GM23338 (cell line): ENCODE measurements around the gene BLM. TPM values are rescaled to one million over a fixed set of nuclear protein-coding genes. Genes with fewer than 3 reads are reported as not detected.
"Not testable (repeated sequence)": the region's sequence is repeated elsewhere in the genome, so short reads cannot be mapped to it uniquely, and the experiment has no call there.

Experiments
- ATAC-seq: fragments of 200-7000 bp; cut with Tn5 transposase; 3 replicates; pipeline ENCODE4 v1.9.1; 2020
- DNase-seq: peaks from one replicate; pipeline ENCODE4 v3.0.0-alpha.2; 2015; ENCODE audit warnings: low spot score
- H2AFZ ChIP-seq: fragments of 200-600 bp; sonication (generic); 2 replicates; pipeline ENCODE4 v1.8.0; 2016; ENCODE audit warnings: antibody characterized with exemption, mild to moderate bottlenecking, moderate library complexity
- H3F3A ChIP-seq: fragments of 200-600 bp; sonication (generic); replicated peaks from 2 replicates; pipeline ENCODE4 v1.8.0; 2017; ENCODE audit warnings: antibody characterized with exemption, mixed run types, low read depth
- H3K27ac ChIP-seq: fragments of 200-600 bp; sonication (generic); 2 replicates; pipeline ENCODE4 v1.6.1; 2016; ENCODE audit warnings: low read depth
- H3K27me3 ChIP-seq: fragments of 200-600 bp; sonication (generic); 2 replicates; pipeline ENCODE4 v1.8.0; 2016; ENCODE audit warnings: mild to moderate bottlenecking, mixed run types, moderate library complexity; ENCODE audit not compliant: insufficient read depth
- H3K36me3 ChIP-seq: fragments of 200-600 bp; sonication (generic); 2 replicates; pipeline ENCODE4 v1.8.0; 2016; ENCODE audit warnings: mild to moderate bottlenecking; ENCODE audit not compliant: insufficient read depth
- H3K4me1 ChIP-seq: fragments of 200-600 bp; sonication (generic); 2 replicates; pipeline ENCODE4 v1.8.0; 2016; ENCODE audit warnings: mild to moderate bottlenecking, moderate library complexity; ENCODE audit not compliant: insufficient read depth
- H3K4me2 ChIP-seq: fragments of 200-600 bp; sonication (generic); 2 replicates; pipeline ENCODE4 v1.7.1; 2017; ENCODE audit warnings: mixed run types
- H3K4me3 ChIP-seq: fragments of 200-600 bp; sonication (generic); 2 replicates; pipeline ENCODE4 v1.6.1; 2016; ENCODE audit warnings: mixed run types
- H3K79me2 ChIP-seq: fragments of 200-600 bp; sonication (generic); replicated peaks from 2 replicates; pipeline ENCODE4 v1.8.0; 2017; ENCODE audit warnings: mild to moderate bottlenecking; ENCODE audit not compliant: insufficient read depth
- H3K9me2 ChIP-seq: fragments of 200-600 bp; sonication (generic); 2 replicates; pipeline ENCODE4 v1.8.0; 2017; ENCODE audit not compliant: insufficient read depth
- H4K20me1 ChIP-seq: fragments of 200-600 bp; sonication (generic); replicated peaks from 2 replicates; pipeline ENCODE4 v1.8.0; 2017; ENCODE audit warnings: mild to moderate bottlenecking; ENCODE audit not compliant: insufficient read depth
- H3K27ac Mint-ChIP-seq: 2 replicates; pipeline ENCODE4 v1.8.0; 2020; ENCODE audit warnings: inconsistent platforms, mild to moderate bottlenecking, moderate library complexity, mixed read lengths
- H3K27me3 Mint-ChIP-seq: 3 replicates; pipeline ENCODE4 v1.8.0; 2022; ENCODE audit warnings: low read depth, mild to moderate bottlenecking, moderate library complexity, mixed read lengths, inconsistent platforms; ENCODE audit not compliant: insufficient read depth, poor library complexity
- H3K36me3 Mint-ChIP-seq: 3 replicates; pipeline ENCODE4 v1.8.0; 2021; ENCODE audit warnings: low read depth, mild to moderate bottlenecking, inconsistent platforms, moderate library complexity, mixed read lengths
- H3K4me1 Mint-ChIP-seq: 3 replicates; pipeline ENCODE4 v1.8.0; 2020; ENCODE audit warnings: mild to moderate bottlenecking, inconsistent platforms, mixed read lengths
- H3K4me3 Mint-ChIP-seq: 3 replicates; pipeline ENCODE4 v1.8.0; 2021; ENCODE audit warnings: moderate library complexity, mild to moderate bottlenecking, inconsistent platforms, mixed read lengths
- H3K9me3 Mint-ChIP-seq: 3 replicates; pipeline ENCODE4 v1.8.0; 2020; ENCODE audit warnings: moderate library complexity, mild to moderate bottlenecking, inconsistent platforms, mixed read lengths
- CREB1 ChIP-seq: fragments of 250-450 bp; sonication (Bioruptor Pico); IDR thresholded peaks from 2 replicates; pipeline ENCODE4 v1.5.0; 2020; ENCODE audit warnings: low read depth, mild to moderate bottlenecking, moderate library complexity
- POLR2AphosphoS5 ChIP-seq: IDR thresholded peaks from 2 replicates; pipeline ENCODE4 v1.6.1; 2016; ENCODE audit warnings: antibody characterized with exemption, low read depth
- STAT1 ChIP-seq: IDR thresholded peaks from one replicate; pipeline ENCODE4 v1.6.1; 2016; ENCODE audit warnings: antibody characterized with exemption; ENCODE audit not compliant: unreplicated experiment
- ZNF331 ChIP-seq: fragments of 250-450 bp; sonication (Bioruptor Pico); IDR thresholded peaks from 2 replicates; pipeline ENCODE4 v1.5.0; 2020; ENCODE audit warnings: low read depth, mild to moderate bottlenecking, moderate library complexity
- polyA plus RNA-seq: library from polyadenylated mRNA; unstranded; fragments of >200 nt; fragmentation: Nextera tagmentation; extraction: Ambion mirVana; gene quantifications from 2 replicates; pipeline ENCODE4 v1.2.1, GENCODE V29; 2016
- total RNA-seq: library from RNA; depleted of rRNA; stranded (reverse); fragments of >200 nt; shearing (Covaris generic); gene quantifications from 2 replicates; pipeline ENCODE4 v1.2.3, GENCODE V29; 2014
- TF ChIP-seq, protein P1 (sequence below): IDR thresholded peaks from 2 replicates; pipeline ENCODE4 v1.6.1; 2016; ENCODE audit warnings: antibody characterized with exemption
- TF ChIP-seq, protein P2 (sequence below): IDR thresholded peaks from one replicate; pipeline ENCODE4 v1.6.1; 2018; ENCODE audit warnings: antibody characterized with exemption; ENCODE audit not compliant: unreplicated experiment
- TF ChIP-seq, protein P3 (sequence below), 2 experiments: fragments of 200-600 bp in 1 of 2; sonication (generic) in 1 of 2; conservative IDR thresholded peaks; 2 replicates each; pipeline versions ENCODE4 v1.5.1 to v1.6.1; 2016 to 2017; ENCODE audit warnings: antibody characterized with exemption in 2 of 2, low read depth in 2 of 2, mild to moderate bottlenecking in 2 of 2, moderate library complexity in 1 of 2
- TF ChIP-seq, protein P4 (sequence below): fragments of 250-450 bp; sonication (Bioruptor Pico); IDR thresholded peaks from 2 replicates; pipeline ENCODE4 v1.5.0; 2020; ENCODE audit warnings: mild to moderate bottlenecking, moderate library complexity

Gene BLM
- total and polyA plus RNA-seq, 2 experiments from 2014 or later = 43.1 to 43.3 TPM

DNA sequence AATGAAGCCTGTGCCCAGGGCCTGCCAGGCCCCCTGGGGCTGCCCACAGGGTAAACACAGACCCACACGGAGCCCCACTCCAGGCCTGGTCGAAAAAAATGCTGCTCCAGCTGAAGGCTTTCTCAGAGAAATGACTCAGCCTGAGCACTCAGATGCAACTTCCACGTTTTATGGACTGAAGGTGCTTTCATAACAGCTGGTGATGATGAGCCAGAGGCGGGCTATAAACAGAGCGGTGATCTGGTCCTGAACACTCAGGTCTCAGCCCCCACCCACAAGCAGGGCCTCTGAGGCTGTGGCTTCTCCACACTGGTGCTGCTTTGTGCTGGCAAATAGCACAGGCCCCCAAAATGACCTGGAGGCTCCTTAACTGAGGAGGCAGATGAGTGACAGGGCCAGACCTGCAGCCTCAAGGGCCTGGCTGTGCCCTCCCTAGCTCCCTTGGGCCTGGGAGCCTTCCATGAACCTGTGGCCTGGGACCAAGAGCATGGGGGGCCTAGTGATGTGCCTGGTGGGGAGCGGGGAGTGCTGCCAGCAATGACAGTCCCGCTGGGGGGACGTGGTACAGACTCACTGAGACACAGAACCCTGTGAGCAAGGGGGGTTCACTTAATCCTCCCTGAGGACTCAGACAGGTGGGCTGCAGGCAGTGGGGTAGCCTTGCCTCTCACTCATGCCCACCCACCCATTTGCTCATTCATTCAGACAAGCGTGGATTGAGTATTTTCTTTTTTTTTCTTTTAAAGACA lies 128.2 kb downstream of the BLM start:
- Histone ChIP-seq H3K36me3 (no peaks in the 10 kb centered on the region), H3K4me3 (no peak overlapping the region), H3K79me2 (no peaks in the 10 kb centered on the region), H3K4me1 (peaks cover 14% of the 10 kb centered on the region), H3K27ac (no peak overlapping the region), H2AFZ (no peak overlapping the region), H3K27me3 (no peaks in the 10 kb centered on the region), H3F3A (peaks cover 2% of the 10 kb centered on the region; the same call in 1 of the 2 replicates), H3K9me2 (no peaks in the 10 kb centered on the region), H4K20me1 (no peaks in the 10 kb centered on the region), H3K4me2 (no peak overlapping the region)
- Mint-ChIP-seq H3K4me1 (peaks cover 8% of the 10 kb centered on the region), H3K4me3 (no peak overlapping the region), H3K9me3 (no peaks in the 10 kb centered on the region), H3K27ac (no peak overlapping the region), H3K36me3 (no peaks in the 10 kb centered on the region), H3K27me3 (peaks cover under 1% of the 10 kb centered on the region)
- DNase-seq (no peak), ATAC-seq (no peak)
- TF ChIP-seq ZNF331 = no peak
- no peak for TF ChIP-seq STAT1
- no peak for TF ChIP-seq CREB1 (CRISPR knock-in tag)
- TF ChIP-seq, protein P1, sequence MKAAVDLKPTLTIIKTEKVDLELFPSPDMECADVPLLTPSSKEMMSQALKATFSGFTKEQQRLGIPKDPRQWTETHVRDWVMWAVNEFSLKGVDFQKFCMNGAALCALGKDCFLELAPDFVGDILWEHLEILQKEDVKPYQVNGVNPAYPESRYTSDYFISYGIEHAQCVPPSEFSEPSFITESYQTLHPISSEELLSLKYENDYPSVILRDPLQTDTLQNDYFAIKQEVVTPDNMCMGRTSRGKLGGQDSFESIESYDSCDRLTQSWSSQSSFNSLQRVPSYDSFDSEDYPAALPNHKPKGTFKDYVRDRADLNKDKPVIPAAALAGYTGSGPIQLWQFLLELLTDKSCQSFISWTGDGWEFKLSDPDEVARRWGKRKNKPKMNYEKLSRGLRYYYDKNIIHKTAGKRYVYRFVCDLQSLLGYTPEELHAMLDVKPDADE = no peak
- TF ChIP-seq, protein P2, sequence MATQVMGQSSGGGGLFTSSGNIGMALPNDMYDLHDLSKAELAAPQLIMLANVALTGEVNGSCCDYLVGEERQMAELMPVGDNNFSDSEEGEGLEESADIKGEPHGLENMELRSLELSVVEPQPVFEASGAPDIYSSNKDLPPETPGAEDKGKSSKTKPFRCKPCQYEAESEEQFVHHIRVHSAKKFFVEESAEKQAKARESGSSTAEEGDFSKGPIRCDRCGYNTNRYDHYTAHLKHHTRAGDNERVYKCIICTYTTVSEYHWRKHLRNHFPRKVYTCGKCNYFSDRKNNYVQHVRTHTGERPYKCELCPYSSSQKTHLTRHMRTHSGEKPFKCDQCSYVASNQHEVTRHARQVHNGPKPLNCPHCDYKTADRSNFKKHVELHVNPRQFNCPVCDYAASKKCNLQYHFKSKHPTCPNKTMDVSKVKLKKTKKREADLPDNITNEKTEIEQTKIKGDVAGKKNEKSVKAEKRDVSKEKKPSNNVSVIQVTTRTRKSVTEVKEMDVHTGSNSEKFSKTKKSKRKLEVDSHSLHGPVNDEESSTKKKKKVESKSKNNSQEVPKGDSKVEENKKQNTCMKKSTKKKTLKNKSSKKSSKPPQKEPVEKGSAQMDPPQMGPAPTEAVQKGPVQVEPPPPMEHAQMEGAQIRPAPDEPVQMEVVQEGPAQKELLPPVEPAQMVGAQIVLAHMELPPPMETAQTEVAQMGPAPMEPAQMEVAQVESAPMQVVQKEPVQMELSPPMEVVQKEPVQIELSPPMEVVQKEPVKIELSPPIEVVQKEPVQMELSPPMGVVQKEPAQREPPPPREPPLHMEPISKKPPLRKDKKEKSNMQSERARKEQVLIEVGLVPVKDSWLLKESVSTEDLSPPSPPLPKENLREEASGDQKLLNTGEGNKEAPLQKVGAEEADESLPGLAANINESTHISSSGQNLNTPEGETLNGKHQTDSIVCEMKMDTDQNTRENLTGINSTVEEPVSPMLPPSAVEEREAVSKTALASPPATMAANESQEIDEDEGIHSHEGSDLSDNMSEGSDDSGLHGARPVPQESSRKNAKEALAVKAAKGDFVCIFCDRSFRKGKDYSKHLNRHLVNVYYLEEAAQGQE = no peak
- TF ChIP-seq, protein P3, sequence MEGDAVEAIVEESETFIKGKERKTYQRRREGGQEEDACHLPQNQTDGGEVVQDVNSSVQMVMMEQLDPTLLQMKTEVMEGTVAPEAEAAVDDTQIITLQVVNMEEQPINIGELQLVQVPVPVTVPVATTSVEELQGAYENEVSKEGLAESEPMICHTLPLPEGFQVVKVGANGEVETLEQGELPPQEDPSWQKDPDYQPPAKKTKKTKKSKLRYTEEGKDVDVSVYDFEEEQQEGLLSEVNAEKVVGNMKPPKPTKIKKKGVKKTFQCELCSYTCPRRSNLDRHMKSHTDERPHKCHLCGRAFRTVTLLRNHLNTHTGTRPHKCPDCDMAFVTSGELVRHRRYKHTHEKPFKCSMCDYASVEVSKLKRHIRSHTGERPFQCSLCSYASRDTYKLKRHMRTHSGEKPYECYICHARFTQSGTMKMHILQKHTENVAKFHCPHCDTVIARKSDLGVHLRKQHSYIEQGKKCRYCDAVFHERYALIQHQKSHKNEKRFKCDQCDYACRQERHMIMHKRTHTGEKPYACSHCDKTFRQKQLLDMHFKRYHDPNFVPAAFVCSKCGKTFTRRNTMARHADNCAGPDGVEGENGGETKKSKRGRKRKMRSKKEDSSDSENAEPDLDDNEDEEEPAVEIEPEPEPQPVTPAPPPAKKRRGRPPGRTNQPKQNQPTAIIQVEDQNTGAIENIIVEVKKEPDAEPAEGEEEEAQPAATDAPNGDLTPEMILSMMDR (conservative IDR thresholded peaks at IDR 0.05; ENCODE audit: low read depth in 2 of 2) = no peak
- TF ChIP-seq, protein P4, sequence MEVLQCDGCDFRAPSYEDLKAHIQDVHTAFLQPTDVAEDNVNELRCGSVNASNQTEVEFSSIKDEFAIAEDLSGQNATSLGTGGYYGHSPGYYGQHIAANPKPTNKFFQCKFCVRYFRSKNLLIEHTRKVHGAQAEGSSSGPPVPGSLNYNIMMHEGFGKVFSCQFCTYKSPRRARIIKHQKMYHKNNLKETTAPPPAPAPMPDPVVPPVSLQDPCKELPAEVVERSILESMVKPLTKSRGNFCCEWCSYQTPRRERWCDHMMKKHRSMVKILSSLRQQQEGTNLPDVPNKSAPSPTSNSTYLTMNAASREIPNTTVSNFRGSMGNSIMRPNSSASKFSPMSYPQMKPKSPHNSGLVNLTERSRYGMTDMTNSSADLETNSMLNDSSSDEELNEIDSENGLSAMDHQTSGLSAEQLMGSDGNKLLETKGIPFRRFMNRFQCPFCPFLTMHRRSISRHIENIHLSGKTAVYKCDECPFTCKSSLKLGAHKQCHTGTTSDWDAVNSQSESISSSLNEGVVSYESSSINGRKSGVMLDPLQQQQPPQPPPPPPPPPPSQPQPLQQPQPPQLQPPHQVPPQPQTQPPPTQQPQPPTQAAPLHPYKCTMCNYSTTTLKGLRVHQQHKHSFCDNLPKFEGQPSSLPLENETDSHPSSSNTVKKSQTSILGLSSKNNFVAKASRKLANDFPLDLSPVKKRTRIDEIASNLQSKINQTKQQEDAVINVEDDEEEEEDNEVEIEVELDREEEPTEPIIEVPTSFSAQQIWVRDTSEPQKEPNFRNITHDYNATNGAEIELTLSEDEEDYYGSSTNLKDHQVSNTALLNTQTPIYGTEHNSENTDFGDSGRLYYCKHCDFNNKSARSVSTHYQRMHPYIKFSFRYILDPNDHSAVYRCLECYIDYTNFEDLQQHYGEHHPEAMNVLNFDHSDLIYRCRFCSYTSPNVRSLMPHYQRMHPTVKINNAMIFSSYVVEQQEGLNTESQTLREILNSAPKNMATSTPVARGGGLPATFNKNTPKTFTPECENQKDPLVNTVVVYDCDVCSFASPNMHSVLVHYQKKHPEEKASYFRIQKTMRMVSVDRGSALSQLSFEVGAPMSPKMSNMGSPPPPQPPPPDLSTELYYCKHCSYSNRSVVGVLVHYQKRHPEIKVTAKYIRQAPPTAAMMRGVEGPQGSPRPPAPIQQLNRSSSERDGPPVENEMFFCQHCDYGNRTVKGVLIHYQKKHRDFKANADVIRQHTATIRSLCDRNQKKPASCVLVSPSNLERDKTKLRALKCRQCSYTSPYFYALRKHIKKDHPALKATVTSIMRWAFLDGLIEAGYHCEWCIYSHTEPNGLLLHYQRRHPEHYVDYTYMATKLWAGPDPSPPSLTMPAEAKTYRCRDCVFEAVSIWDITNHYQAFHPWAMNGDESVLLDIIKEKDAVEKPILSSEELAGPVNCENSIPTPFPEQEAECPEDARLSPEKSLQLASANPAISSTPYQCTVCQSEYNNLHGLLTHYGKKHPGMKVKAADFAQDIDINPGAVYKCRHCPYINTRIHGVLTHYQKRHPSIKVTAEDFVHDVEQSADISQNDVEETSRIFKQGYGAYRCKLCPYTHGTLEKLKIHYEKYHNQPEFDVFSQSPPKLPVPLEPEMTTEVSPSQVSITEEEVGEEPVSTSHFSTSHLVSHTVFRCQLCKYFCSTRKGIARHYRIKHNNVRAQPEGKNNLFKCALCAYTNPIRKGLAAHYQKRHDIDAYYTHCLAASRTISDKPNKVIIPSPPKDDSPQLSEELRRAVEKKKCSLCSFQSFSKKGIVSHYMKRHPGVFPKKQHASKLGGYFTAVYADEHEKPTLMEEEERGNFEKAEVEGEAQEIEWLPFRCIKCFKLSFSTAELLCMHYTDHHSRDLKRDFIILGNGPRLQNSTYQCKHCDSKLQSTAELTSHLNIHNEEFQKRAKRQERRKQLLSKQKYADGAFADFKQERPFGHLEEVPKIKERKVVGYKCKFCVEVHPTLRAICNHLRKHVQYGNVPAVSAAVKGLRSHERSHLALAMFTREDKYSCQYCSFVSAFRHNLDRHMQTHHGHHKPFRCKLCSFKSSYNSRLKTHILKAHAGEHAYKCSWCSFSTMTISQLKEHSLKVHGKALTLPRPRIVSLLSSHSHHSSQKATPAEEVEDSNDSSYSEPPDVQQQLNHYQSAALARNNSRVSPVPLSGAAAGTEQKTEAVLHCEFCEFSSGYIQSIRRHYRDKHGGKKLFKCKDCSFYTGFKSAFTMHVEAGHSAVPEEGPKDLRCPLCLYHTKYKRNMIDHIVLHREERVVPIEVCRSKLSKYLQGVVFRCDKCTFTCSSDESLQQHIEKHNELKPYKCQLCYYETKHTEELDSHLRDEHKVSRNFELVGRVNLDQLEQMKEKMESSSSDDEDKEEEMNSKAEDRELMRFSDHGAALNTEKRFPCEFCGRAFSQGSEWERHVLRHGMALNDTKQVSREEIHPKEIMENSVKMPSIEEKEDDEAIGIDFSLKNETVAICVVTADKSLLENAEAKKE (CRISPR knock-in tag) = no peak
- no peak for TF ChIP-seq POLR2AphosphoS5

DNA sequence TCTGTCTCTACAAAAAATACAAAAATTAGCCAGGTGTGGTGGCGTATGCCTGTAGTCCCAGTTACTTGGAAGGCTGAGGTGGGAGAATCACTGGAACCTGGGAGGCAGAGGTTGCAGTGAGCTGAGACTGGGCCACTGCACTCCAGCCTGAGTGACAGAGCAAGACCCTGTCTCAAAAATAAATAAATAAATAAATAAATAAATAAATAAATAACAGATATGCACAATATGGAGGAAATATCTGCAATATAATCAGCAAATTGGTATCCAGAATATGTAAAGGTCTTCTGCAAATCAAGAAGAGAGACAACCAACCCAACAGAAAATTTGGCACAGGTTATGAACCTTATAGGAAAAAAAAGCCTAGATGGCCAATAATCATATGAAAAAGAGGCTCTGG lies 132.3 kb downstream of the BLM start:
- H3K4me1 Mint-ChIP-seq, H3K36me3 Mint-ChIP-seq, H3K4me1 ChIP-seq, H3K27me3 ChIP-seq, H3K9me2 ChIP-seq, H3K4me3 Mint-ChIP-seq, H3K27ac ChIP-seq, H3K36me3 ChIP-seq, H3K9me3 Mint-ChIP-seq, H2AFZ ChIP-seq, ATAC-seq, H3K27ac Mint-ChIP-seq, H3F3A ChIP-seq, H4K20me1 ChIP-seq, H3K27me3 Mint-ChIP-seq, DNase-seq, H3K4me2 ChIP-seq, H3K79me2 ChIP-seq, H3K4me3 ChIP-seq: not testable (repeated sequence)
